Neural crest cell (in vitro differentiated cells): ENCODE results near the gene HSD17B3. TPM values are rescaled to one million over a fixed set of nuclear protein-coding genes. Genes with fewer than 3 reads are reported as not detected.
"Not testable (repeated sequence)": the region's sequence is repeated elsewhere in the genome, so short reads cannot be mapped to it uniquely, and the experiment has no call there.

Source experiments
- DNase-seq: peaks from one replicate; pipeline ENCODE4 v3.0.0; 2021; ENCODE audit warnings: low read depth, mixed read lengths, low spot score
- H3K27ac Mint-ChIP-seq: one replicate; pipeline ENCODE4 v1.8.0; 2021; ENCODE audit warnings: mild to moderate bottlenecking, mixed read lengths; ENCODE audit not compliant: unreplicated experiment
- H3K27me3 Mint-ChIP-seq: 2 replicates; pipeline ENCODE4 v1.8.0; 2021; ENCODE audit warnings: low read depth, mild to moderate bottlenecking, mixed read lengths
- H3K36me3 Mint-ChIP-seq: 2 replicates; pipeline ENCODE4 v1.8.0; 2021; ENCODE audit warnings: low read depth, mild to moderate bottlenecking, mixed read lengths
- H3K4me1 Mint-ChIP-seq: 2 replicates; pipeline ENCODE4 v1.8.0; 2021; ENCODE audit warnings: mixed read lengths
- H3K4me3 Mint-ChIP-seq: one replicate; pipeline ENCODE4 v1.8.0; 2021; ENCODE audit warnings: mild to moderate bottlenecking, mixed read lengths
- H3K9me3 Mint-ChIP-seq: 2 replicates; pipeline ENCODE4 v1.8.0; 2021; ENCODE audit warnings: mixed read lengths
- CTCF ChIP-seq: fragments of 200-600 bp; sonication (generic); conservative IDR thresholded peaks from 2 replicates; pipeline ENCODE4 v1.5.0; 2021; ENCODE audit warnings: antibody characterized with exemption, mild to moderate bottlenecking
- total RNA-seq: library from RNA; stranded (reverse); gene quantifications from 2 replicates; pipeline ENCODE4 v1.2.1, GENCODE V29; 2021

HSD17B3 gene
- total RNA-seq, 1 donor from 2014 or later: not detected

DNA sequence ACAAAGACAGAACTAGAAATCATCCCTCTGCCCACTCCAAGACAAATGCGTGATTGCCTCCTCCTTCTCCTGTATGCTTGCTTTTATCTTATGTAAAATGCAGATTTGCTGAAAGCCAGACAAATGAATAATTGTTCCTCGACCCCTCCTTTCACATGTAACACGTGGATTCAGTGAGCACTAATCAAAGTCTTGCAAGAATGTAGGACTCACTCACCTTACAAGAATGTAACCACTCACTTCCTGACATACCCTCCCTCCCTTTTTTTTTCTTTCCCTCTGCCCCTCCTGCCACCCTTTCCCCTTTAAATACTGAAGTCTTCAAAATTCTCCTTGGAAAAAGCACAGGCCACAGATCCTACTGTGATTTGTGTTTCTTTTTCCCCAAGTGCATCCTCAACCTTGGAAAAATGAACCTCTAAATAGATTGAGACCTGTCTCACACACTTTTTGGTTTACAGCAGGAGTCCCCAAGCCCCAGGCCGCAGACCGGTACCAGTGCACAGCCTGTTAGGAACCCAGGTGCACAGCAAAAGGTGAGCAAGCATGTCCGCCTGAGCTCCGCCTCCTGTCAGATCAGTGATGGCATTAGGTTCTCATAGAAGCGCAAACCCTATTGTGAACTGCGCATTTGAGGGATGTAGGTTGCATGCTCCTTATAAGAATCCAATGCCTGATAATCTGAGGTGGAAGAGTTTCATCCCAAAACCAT is 29.4 kb upstream of the HSD17B3 start:
- Mint-ChIP-seq H3K27me3 (no peaks in the 10 kb centered on the region), H3K4me1 (peaks cover 9% of the 10 kb centered on the region), H3K9me3 (no peaks in the 10 kb centered on the region), H3K27ac (peak overlapping the region; percentile 53), H3K4me3 (no peak overlapping the region), H3K36me3 (peaks cover 3% of the 10 kb centered on the region)
- no peak for TF ChIP-seq CTCF
- DNase-seq: no peak

DNA sequence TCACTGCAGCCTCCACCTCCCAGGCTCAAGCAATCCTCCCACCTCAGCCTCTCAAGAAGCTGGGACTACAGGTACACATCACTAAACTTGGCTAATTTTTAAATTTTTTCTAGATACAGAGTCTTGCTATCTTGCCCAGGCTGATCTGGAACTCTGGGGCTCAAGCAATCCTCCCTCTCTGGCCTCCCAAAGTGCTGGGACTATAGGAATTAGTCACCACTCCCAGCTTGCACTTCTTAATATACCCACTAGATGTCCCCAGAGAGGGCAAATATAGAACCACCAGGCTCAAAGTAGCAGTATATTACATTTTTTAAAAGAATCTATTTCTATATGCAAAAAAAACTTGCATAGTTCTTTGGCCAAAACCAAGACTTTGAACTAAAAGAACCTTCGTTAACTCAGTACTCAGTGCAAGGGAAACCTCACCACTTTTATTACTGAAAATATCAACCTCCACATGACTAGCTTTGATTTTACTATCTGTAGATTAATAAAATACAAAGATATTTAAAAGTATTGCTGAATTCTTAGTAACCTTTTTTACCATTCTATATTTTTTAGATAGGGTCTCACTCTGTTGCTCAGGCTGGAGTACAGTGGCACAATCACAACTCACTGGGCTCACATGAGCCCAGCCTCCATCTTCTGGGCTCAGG is 25.8 kb upstream of the HSD17B3 start:
- no peak overlapping the region for H3K4me3 Mint-ChIP-seq
- no peaks in the 10 kb centered on the region for H3K9me3 Mint-ChIP-seq
- H3K27ac Mint-ChIP-seq: no peak overlapping the region
- peaks cover 9% of the 10 kb centered on the region for H3K4me1 Mint-ChIP-seq
- H3K27me3 Mint-ChIP-seq: no peaks in the 10 kb centered on the region
- DNase-seq: peak; percentile 53
- peak; percentile 86 for TF ChIP-seq CTCF
- H3K36me3 Mint-ChIP-seq: no peaks in the 10 kb centered on the region

- no peaks in the 10 kb centered on the region for H3K36me3 Mint-ChIP-seq
- no peaks in the 10 kb centered on the region for H3K27me3 Mint-ChIP-seq
- H3K4me3 Mint-ChIP-seq: no peak overlapping the region
- TF ChIP-seq CTCF: no peak
- no peaks in the 10 kb centered on the region for H3K9me3 Mint-ChIP-seq
- no peak for DNase-seq
- peaks cover 4% of the 10 kb centered on the region for H3K4me1 Mint-ChIP-seq
- no peak overlapping the region for H3K27ac Mint-ChIP-seq
Observed at GRCh38 chr9:96323169-96323568, 21.2 kb upstream of the HSD17B3 start.

- not testable (repeated sequence) for H3K27me3 Mint-ChIP-seq, H3K4me3 Mint-ChIP-seq, H3K9me3 Mint-ChIP-seq, H3K27ac Mint-ChIP-seq, H3K4me1 Mint-ChIP-seq, DNase-seq, H3K36me3 Mint-ChIP-seq
Observed at GRCh38 chr9:96322736-96323135, 20.8 kb upstream of the HSD17B3 start.

DNA sequence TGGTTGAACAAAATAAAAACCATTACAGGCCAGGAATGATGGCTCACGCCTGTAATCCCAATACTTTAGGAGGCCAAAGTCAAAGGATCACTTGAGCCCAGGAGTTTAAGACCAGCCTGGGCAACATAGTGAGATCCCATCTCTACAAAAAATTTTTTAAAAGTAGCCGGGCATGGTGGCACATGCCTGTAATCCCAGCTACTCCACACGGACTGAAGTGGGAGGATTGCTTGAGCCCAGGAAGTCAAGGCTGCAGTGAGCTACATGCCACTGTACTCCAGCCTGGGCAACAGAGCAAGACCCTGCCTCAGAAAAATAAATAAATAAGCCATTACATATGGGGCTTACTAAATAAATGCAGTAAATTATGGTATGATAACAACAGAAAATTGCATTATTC is 20.2 kb upstream of the HSD17B3 start:
- H3K27me3 Mint-ChIP-seq, H3K4me1 Mint-ChIP-seq, H3K9me3 Mint-ChIP-seq, H3K36me3 Mint-ChIP-seq, H3K4me3 Mint-ChIP-seq, H3K27ac Mint-ChIP-seq, DNase-seq: not testable (repeated sequence)

DNA sequence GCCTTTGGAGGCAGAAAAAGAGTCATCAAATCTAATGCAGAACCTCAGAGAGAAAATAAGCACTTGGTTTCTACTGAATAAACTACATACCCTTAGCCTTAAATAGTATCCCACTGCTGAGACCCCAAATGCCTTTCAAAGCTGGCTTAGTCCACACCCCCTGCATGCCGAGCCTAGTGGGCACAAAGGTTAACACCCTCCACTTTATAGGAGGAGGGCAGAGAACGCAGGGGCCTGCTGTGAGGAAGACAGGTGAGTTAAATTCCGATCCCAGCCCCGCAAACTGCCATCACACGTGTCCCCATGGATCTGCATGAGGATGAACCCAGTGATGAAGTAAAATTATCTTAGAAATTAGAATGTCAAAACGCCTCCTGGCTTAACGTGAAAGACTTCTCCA is 19.5 kb upstream of the HSD17B3 start:
- no peak overlapping the region for H3K27ac Mint-ChIP-seq
- TF ChIP-seq CTCF: no peak
- peaks cover 4% of the 10 kb centered on the region for H3K4me1 Mint-ChIP-seq
- no peaks in the 10 kb centered on the region for H3K36me3 Mint-ChIP-seq
- no peaks in the 10 kb centered on the region for H3K27me3 Mint-ChIP-seq
- H3K4me3 Mint-ChIP-seq: no peak overlapping the region
- DNase-seq: no peak
- no peaks in the 10 kb centered on the region for H3K9me3 Mint-ChIP-seq
